Thyroid gland (tissue), 4 donors: ENCODE results near the gene NECTIN2.
"Not testable (repeated sequence)": the region's sequence is repeated elsewhere in the genome, so short reads cannot be mapped to it uniquely, and the experiment has no call there.

Experiments
- CTCF ChIP-seq, 6 experiments: fragments of 200-600 bp in 3 of 6; fragments of 450-650 bp in 3 of 6; sonication (generic) in 3 of 6; IDR thresholded peaks; one replicate each; pipeline ENCODE4 v1.5.1; 2016 to 2019; ENCODE audit warnings: antibody characterized with exemption in 6 of 6, mild to moderate bottlenecking in 2 of 6, inconsistent platforms in 1 of 6, moderate library complexity in 1 of 6
- POLR2A ChIP-seq, 2 donors: fragments of 450-650 bp; IDR thresholded peaks; one replicate each; pipeline ENCODE4 v1.6.1; 2017; ENCODE audit warnings: antibody characterized with exemption in 2 of 2, mild to moderate bottlenecking in 2 of 2, moderate library complexity in 1 of 2

GRCh38 chr19:44832875-44833274 lies 13.2 kb upstream of the NECTIN2 start:
- TF ChIP-seq CTCF, POLR2A (IDR thresholded peaks at IDR 0.05): not testable (repeated sequence)
